A673 (cell line): ENCODE results near the gene OR5AR1. TPM values are rescaled to one million over a fixed set of nuclear protein-coding genes. Genes with fewer than 3 reads are reported as not detected.

ENCODE experiments used
- BruUV-seq: library from RNA; stranded (reverse); fragments of 400-500 nt; replicated peaks from 2 replicates; lab custom pipeline; 2021; lab: Mats Ljungman, UMichigan
- CTCF ChIA-PET: fragments of 300-600 bp; sonication (Branson Sonifier 250); formaldehyde crosslinking; loops from one replicate; lab custom pipeline; 2022; ENCODE audit warnings: antibody characterized with exemption; lab: Charles Lee
- POLR2A ChIA-PET: fragments of 300-600 bp; sonication (Branson Sonifier 250); formaldehyde crosslinking; loops from one replicate; lab custom pipeline; 2022; ENCODE audit warnings: antibody characterized with exemption; ENCODE audit not compliant: low non-redundant PET; lab: Charles Lee
- DNase-seq: peaks from one replicate; pipeline ENCODE4 v3.0.0-alpha.2; 2015; ENCODE audit warnings: low spot score
- H3K27ac ChIP-seq: fragments of 200-600 bp; sonication (generic); 2 replicates; pipeline ENCODE4 v1.5.1; 2016; ENCODE audit warnings: mixed run types, low read depth, mild to moderate bottlenecking, mixed read lengths, antibody characterized with exemption, low read length; ENCODE audit not compliant: poor library complexity, severe bottlenecking
- H3K27me3 ChIP-seq: fragments of 200-600 bp; sonication (generic); replicated peaks from 2 replicates; pipeline ENCODE4 v1.6.1; 2017; ENCODE audit warnings: mixed run types, low read depth, mild to moderate bottlenecking, mixed read lengths, antibody characterized with exemption, low read length; ENCODE audit not compliant: insufficient read depth, poor library complexity
- H3K36me3 ChIP-seq: fragments of 200-600 bp; sonication (generic); 2 replicates; pipeline ENCODE4 v1.6.1; 2016; ENCODE audit warnings: mixed run types, mild to moderate bottlenecking, mixed read lengths, antibody characterized with exemption, low read length; ENCODE audit not compliant: insufficient read depth, poor library complexity, severe bottlenecking
- H3K4me1 ChIP-seq: fragments of 200-600 bp; sonication (generic); 2 replicates; pipeline ENCODE4 v1.6.1; 2017; ENCODE audit warnings: mixed run types, mild to moderate bottlenecking, mixed read lengths, antibody characterized with exemption, low read length; ENCODE audit not compliant: insufficient read depth, poor library complexity, severe bottlenecking
- H3K4me3 ChIP-seq: fragments of 200-600 bp; sonication (generic); 2 replicates; pipeline ENCODE4 v1.5.1; 2016; ENCODE audit warnings: low read depth, mixed run types, mild to moderate bottlenecking, mixed read lengths, low read length; ENCODE audit not compliant: poor library complexity, severe bottlenecking
- H3K9me3 ChIP-seq: fragments of 200-600 bp; sonication (generic); 2 replicates; pipeline ENCODE4 v1.6.1; 2016; ENCODE audit warnings: mixed run types, low read depth, mild to moderate bottlenecking, mixed read lengths, antibody characterized with exemption, low read length; ENCODE audit not compliant: poor library complexity, severe bottlenecking
- CTCF ChIP-seq: fragments of 300-800, 200-600 bp; sonication (generic); conservative IDR thresholded peaks from 2 replicates; pipeline ENCODE4 v1.5.1; 2017; ENCODE audit warnings: low read depth, mild to moderate bottlenecking, antibody characterized with exemption, low read length, moderate library complexity, mixed read lengths
- EZH2 ChIP-seq: fragments of 200-600 bp; sonication (generic); IDR thresholded peaks from 2 replicates; pipeline ENCODE4 v1.6.1; 2017; ENCODE audit warnings: borderline replicate concordance, low read depth, mild to moderate bottlenecking, mixed read lengths, antibody characterized with exemption, low read length; ENCODE audit not compliant: poor library complexity, severe bottlenecking
- intact Hi-C: fragments of 100-400 bp; cut with micrococcal nuclease; formaldehyde crosslinking; loops from one replicate; pipeline ENCODE4 v1.10.0; 2022; ENCODE audit not compliant: unreplicated experiment
- total RNA-seq: library from RNA; stranded (reverse); gene quantifications from 2 replicates; pipeline ENCODE4 v1.2.3, GENCODE V29; 2021

OR5AR1 gene
- total RNA-seq, 1 experiment from 2014 or later: not detected

- H3K27me3 ChIP-seq: no peaks in the 10 kb centered on the region
- H3K36me3 ChIP-seq: no peaks in the 10 kb centered on the region
- no peak overlapping the region for H3K27ac ChIP-seq
- intact Hi-C loops: no loop called here
- H3K9me3 ChIP-seq: no peaks in the 10 kb centered on the region
- no peaks in the 10 kb centered on the region for H3K4me1 ChIP-seq
- no TSS peak for BruUV-seq
- ChIA-PET POLR2A (no interaction called here), CTCF (no interaction called here)
- TF ChIP-seq CTCF: no peak
- no peak for TF ChIP-seq EZH2
- no peak for DNase-seq
- no peak overlapping the region for H3K4me3 ChIP-seq
Observed at GRCh38 chr11:56693428-56693827, 29.9 kb downstream of the OR5AR1 start.

- H3K4me3 ChIP-seq: no peak within 1 kb of the TSS
- TF ChIP-seq CTCF (no peak), EZH2 (no peak)
- no peaks in the 10 kb centered on the region for H3K27me3 ChIP-seq
- no peaks in the 10 kb centered on the region for H3K9me3 ChIP-seq
- DNase-seq: no peak
- H3K36me3 ChIP-seq: no peaks in the 10 kb centered on the region
- ChIA-PET POLR2A (no interaction called here), CTCF (no interaction called here)
- no TSS peak for BruUV-seq
- no peak within 1 kb of the TSS for H3K27ac ChIP-seq
- H3K4me1 ChIP-seq: no peaks in the 10 kb centered on the region
- intact Hi-C loops: loop anchor here (5.0 kb wide), 1 partner anchor 39 kb away; no protein-coding TSS in a partner anchor
Observed at GRCh38 chr11:56698795-56699194, 35.3 kb downstream of the OR5AR1 start, which contains the start of gene OR9G1. Gene OR9G1 (plus strand): TSS chr11:56699095. CDS start chr11:56700388, 1,293 bp downstream.

- Histone ChIP-seq H3K4me3 (no peak overlapping the region), H3K9me3 (no peaks in the 10 kb centered on the region), H3K36me3 (no peaks in the 10 kb centered on the region), H3K27ac (no peak overlapping the region), H3K27me3 (no peaks in the 10 kb centered on the region), H3K4me1 (no peaks in the 10 kb centered on the region)
- intact Hi-C loops: loop anchor here (10.0 kb wide), 3 partner anchors 56 to 114 kb away; partner anchors contain the start of gene OR5AP2
- BruUV-seq: no TSS peak
- peak; percentile 11 for DNase-seq
- TF ChIP-seq CTCF (no peak), EZH2 (no peak)
- ChIA-PET CTCF (no interaction called here), POLR2A (no interaction called here)
Observed at GRCh38 chr11:56700242-56700913, 36.9 kb downstream of the OR5AR1 start.
